LoVo (cell line): ENCODE data around the gene ARVCF.

ENCODE experiments used
- DNase-seq: peaks from one replicate; pipeline ENCODE4 v3.0.0-alpha.2; 2016; ENCODE audit warnings: low spot score

ARVCF gene, protein sequence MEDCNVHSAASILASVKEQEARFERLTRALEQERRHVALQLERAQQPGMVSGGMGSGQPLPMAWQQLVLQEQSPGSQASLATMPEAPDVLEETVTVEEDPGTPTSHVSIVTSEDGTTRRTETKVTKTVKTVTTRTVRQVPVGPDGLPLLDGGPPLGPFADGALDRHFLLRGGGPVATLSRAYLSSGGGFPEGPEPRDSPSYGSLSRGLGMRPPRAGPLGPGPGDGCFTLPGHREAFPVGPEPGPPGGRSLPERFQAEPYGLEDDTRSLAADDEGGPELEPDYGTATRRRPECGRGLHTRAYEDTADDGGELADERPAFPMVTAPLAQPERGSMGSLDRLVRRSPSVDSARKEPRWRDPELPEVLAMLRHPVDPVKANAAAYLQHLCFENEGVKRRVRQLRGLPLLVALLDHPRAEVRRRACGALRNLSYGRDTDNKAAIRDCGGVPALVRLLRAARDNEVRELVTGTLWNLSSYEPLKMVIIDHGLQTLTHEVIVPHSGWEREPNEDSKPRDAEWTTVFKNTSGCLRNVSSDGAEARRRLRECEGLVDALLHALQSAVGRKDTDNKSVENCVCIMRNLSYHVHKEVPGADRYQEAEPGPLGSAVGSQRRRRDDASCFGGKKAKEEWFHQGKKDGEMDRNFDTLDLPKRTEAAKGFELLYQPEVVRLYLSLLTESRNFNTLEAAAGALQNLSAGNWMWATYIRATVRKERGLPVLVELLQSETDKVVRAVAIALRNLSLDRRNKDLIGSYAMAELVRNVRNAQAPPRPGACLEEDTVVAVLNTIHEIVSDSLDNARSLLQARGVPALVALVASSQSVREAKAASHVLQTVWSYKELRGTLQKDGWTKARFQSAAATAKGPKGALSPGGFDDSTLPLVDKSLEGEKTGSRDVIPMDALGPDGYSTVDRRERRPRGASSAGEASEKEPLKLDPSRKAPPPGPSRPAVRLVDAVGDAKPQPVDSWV

DNA sequence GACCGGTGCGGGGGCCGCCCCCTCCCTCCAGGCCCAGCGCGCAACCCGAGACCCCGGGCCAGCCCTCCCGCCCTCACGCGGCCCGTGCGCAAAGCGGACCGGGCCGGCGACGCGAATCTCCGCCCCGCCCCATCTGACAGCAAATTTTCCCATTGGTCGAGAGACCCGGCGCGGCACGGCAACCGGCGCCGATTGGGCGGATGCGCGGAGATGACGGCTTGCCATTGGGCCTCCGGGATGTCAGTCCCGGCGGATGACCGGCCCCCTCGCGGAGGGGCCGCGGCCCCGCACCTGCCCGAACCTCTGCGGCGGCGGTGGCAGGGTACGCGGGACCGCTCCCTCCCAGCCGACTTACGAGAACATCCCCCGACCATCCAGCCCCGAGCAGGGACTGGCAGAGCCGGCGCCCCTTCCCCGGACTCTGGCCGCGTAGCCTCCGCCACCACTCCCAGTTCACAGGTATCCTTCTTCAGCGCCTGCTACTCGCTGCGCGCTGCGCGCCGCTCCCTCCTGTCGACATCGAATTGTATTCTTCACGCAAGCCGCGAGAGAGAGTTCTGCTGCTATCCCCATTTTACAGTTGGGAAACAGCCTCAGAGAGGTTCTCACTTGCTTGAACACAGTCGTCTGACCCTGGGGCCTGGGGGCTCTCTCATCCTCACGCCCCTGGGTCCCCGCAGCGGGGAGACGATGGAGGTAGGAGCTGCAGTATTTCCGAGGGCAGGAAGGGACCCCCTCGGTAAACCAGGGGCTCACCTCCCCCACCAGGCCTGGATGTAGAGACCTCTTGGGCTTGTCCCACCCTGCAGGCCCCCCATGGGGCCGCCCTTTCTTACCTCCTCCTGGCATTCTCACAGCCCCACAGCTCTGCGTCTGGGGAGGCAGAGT lies at the start of gene ARVCF:
TSS of gene ARVCF (minus strand) at position 90 of the 888 bp plus-strand sequence. CDS start 26,029 bp downstream, outside the sequence.
- DNase-seq: peak; percentile 92

DNA sequence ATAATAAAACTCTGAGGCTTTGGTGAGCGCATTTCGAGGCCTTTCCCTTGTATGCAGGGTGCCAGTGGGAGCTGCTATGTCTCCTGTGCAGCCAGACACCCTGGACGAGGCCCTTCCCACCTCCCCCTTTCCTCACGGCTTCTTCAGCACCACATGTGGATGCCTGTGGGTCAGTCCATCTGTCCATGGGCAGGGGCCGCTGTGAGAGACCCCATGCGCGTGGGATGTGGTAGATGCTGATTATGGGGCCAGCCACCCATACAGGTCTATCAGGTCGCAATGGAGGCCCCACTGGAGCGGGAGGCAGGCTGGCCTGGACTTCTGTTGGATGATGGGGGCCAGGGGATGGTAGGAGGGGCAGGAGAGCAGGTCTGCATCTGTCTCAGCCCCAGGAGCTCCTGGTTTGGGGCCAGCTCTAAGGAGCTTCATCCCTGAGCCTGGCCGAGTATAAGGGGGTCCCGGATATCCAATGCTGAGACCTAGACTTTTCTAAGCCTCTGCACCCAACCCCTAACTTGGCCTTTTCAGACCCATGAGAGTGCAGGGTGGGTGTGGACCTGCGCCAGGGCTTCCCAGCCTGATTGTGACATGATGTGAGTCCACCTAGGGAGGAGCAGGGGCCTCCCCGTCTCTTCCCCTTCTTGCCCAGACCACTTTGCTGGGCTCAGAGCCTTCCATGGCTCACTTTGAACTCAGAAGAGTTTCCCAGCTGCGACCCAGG lies 49.4 kb upstream of the ARVCF start:
- DNase-seq: no peak

DNA sequence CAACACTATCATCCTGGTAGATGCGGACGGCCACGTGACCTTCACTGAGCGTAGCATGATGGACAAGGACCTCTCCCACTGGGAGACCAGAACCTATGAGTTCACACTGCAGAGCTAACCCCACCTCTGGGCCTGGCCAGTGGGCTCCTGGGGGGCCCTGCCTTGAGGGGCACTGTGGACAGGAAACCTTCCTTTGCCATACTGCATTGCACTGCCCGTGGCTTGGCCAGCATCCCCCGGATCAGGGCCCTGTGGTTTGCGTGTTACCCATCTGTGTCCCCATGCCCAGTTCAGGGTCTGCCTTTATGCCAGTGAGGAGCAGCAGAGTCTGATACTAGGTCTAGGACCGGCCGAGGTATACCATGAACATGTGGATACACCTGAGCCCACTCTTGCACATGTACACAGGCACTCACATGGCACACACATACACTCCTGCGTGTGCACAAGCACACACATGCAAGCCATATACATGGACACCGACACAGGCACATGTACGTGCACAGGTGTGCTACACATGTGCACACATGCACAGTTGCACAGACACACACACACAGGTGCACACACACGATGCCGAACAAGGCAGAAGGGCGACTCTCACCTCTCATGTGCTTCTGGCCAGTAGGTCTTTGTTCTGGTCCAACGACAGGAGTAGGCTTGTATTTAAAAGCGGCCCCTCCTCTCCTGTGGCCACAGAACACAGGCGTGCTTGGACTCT lies 48.1 kb upstream of the ARVCF start:
- no peak for DNase-seq

DNA sequence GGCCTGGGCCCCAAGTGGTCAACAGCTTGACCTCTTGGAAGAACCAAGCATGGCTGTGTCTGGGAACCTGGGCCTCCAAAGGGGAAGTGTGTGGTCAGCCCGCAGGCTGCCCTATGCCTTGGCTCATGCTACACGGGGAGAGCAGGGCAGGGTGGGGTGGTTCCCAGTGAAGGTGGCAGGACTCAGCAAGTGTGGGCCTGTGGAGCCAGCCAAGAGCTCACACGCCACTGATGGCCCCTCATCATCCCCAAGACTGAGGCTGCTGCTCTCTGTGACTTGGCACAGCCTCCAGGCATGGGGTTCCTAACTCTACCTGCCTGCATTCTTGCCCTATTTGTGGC lies 47.5 kb upstream of the ARVCF start:
- no peak for DNase-seq

DNA sequence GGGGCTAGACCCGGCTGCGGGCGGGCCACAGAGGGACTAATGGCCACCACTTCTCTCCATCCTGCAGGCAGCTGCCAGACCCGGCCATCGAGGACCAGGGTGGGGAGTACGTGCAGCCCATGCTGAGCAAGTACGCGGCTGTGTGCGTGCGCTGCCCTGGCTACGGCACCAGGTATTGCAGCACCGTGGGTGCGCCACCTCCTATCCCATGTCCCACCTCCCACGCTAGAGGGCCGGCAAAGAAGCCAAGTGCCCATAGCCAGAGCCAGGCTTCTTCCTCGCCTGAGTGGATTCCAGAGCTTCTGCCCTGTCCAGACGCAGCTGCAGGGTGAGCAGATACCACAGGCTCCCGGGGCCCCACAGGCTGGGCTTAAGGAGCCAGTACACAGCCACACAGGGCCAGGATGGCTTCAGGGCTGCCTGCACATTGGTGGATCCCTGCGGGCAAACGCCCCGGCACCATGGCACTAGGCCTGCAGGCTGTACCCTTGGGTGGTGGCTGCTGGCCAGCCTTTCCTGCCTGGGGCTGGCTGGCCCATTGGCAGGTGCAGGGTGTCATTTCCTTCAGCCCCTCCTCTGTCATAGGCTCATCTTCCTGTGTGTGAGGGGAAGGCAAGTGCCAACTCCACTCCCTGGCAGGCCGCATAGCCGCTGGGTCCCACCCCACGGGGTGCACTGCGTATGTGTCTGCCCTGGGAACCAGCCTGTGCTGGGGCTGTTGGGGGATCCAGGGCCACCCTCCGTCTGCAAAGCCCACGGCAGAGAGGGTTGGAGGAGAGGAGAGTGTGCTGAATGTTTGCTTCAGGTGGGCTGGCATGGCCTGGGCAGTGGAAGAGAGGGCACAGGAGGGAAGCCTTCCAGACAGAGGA lies 46.9 kb upstream of the ARVCF start:
- no peak for DNase-seq

DNA sequence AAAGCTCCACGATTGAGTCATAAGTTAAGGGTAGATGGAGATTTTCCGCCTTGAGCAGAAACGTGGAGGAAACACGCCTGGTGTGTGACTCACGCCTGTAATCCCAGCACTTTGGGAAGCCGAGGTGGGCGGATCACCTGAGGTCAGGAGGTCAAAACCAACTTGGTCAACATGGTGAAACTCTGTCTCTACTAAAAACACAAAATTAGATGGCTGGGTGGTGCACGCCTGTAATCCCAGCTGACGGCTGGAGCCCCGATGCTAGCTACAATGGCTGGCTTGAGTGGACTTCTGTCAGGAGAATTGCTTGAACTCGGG lies 46.1 kb upstream of the ARVCF start:
- DNase-seq: no peak

DNA sequence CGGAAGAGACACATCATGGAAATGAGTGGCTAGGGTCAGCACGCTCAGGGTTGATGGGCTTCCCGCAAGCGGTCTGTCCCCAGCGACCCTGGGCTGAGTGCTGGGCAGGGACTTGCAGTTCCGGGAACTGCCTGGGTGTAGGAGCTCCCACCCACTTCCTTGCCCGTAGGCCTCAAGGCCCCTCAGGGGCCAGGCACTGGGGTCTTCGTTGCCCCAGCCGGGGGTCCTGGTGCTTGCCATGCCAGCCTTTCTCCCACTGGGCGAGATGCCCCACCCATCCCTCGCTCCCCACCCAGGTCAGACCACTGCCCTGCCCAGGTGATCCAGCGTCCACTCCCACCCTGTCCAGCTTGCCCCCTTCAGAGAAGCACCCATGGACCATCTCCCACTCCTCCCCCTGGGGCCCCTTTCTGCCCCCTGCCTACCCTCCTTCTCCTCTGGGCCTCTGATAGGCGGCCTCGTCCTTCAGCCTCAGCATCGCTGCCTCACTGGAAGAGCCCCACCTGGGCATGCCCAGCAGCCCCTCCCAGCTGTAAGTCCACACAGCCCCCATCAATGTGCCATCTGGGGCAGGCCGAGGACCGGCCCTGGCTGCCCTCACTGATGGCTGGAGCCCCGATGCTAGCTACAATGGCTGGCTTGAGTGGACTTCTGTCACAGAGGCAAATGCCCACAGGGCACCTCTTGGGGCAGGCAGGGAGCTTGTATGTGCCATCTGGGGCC lies 45.6 kb upstream of the ARVCF start:
- DNase-seq: no peak

DNA sequence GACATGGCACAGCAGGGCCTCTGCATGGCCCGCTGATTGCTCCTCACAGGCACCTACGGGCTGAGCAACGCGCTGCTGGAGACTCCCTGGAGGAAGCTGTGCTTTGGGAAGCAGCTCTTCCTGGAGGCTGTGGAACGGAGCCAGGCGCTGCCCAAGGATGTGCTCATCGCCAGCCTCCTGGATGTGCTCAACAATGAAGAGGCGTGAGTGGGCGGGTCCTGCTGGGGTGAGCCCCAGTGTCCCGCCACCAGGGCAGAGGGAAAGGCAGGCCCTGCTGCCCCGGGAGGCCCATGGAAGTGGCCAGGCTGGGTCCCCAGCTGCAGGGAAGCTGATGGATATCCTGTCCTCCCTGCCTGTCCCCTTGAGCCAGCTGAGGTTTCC lies 44.8 kb upstream of the ARVCF start:
- DNase-seq: no peak

DNA sequence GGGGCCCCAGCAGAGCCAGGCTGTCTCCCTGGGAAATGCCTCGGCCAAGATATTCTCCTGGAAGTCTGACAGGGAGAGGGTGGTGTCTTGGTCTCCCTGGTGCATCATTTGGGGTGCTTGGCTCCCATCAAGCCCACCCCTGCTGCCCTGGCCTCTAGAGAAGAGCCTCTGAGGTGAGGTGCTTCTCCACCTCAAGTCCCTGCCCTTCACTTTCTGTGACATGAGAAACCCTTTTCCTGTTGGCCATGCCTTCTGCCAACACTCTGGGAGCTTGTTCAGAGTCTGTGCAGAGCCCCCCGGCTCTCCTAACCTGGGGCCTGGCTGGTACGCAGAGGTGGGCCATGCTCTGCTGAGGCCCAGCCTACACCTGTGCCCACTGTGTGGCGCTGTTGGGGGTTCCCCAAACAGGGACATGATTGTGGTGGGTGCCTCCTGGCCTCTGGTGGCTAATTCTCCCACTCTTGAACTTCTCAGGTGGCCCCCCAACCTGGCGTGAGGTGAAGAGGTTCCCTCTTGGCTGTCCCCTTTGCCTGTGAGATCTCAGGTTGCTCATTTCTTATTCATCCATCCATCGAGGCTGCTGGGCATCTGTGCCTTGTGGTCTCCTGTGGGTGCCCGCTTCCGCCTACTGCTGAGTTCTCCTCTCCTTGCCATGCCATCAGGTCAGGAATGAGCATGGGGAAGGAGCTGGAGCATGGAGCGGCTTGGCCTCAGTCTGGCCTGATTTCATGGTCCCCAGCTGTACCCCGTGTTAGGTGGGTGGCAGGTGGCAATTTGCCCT lies 44.3 kb upstream of the ARVCF start:
- no peak for DNase-seq

DNA sequence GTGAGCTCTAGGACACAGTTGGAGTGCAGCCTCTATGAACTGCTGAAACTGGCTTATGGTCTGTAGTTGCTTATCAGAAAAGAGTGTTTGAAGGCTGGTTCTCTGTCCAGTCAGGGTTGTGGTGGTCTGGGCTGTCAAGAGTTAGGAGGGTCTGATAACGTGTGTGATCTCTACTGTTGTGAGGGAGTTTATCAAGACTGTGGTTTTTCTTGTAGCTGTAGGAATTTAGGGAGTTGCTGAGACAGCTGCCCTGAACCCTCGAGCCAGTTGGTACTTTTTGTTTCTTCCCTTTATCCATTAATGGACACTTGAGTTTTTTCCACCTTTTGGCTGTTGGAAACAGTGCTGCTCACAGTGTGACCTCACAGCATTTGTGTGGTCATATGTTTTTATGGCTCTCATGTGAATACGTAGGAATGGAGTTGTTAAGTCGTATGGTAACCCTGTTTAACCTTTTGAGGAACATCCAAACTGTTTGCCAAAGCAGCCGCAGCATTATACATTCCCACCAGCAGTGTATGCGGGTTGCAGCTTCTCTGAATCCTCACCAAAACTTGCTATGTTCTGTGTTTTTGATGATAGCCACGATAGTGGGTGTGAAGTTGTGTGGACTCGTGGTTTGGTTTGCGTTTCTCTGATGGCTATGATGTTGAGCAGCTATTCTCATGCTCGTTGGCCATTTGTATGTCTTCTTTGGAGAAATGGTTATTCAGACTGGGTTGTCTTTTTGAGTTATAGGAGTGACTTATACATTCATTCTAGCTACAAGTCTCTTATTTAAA lies 42.6 kb upstream of the ARVCF start:
- no peak for DNase-seq

DNA sequence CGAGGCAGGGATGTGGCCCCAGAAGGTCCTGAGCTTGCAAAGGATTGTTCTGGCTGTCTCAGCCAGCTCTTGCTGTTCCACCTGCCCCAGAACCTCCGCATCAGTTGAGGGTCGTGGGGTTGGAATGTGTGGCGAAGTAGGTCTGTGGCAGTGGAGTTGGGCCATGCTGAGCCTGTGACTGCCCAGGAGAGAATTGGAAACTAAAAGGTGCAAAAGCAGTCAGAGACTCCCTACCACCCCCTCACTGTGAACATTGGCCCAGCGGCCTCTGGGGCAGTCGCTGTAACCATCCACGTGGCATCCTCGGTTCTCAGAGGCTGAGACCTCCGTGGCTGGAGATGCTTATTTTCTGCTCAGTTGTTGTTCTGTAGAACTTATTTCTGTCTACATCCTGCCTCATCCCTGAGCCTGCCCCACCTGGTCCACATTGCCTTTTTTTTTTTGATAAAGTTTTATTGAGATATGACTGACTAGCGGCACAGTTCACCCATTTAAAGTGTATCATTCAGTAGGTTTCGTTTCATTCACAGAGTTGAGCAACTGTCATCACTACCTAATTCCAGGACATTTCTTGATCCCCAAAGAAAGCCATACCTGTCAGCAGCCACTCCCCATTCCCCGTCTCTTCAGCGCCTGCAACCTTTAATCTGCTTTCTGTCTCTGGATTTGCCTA lies 41.1 kb upstream of the ARVCF start:
- no peak for DNase-seq

DNA sequence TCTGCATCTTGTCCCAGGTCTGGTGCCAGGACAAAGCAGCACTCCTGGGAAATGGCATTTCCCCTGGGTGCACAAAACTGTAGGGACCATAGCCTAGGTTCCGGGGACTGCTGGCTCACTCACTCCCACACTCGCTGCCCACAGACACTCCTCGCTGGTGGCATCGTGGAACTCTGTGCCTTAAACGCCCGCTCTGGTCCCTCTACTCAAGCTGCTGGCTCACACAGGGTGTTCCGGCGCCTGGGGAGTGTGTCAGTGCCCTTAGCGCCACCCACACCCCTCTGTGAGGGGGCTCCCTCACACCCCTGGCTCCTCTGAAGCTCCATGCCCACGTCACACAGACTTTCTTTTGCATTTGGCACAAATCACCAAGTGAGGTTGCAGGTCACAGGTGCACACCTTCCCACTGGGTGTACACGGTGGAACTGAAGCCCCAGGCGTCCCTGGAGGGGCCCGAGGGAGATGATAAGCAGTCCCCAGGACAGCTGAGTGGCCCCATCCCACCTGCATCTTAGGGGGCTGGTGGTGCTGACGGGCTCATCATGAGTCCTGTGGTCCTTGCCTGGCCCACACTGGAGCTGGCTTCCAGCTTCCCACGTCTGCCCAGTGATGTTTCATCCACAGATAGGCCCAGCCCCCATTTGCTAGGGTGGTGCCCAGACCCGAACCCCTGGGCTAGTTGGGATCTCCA lies 40.2 kb upstream of the ARVCF start:
- DNase-seq: no peak

DNA sequence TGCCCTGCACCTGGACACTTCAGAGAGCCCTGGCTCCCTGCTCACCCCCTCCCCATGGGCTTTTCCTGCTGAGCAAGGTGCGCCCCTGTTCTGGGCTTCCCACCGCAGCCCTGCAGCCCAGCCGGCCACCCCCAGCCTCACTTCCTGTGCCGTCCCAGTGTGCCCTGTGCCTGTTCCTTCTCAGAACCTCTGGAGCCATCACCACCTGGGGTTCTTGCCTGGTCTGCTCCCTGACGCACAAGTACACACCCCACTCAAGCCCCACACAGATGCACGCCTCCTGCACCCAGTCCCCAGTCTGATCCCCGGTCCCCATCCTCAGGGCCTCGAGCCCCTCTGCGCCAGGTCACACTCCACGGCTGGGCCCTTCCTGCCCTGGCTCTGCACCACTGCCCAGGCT lies 39.5 kb upstream of the ARVCF start:
- DNase-seq: no peak

DNA sequence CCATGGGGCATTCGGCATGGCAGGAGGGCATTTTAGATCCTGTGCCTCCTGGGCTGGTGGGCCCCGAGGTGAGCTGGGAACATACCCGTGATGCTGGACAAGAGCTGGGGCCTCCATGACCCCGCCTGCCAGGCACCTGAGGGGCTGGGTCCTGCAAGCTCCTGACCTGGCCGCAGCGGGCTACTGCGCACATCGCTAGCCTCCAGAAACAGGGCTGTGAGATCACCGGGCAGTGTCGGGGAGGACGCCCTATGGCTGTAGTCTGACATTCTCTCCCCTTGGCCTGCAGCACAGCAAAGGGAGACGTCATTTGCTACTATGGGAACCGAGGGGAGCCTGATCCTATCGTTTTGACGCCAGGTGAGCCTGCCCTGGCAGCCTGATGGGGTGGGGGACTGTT lies 39.0 kb upstream of the ARVCF start:
- no peak for DNase-seq

DNA sequence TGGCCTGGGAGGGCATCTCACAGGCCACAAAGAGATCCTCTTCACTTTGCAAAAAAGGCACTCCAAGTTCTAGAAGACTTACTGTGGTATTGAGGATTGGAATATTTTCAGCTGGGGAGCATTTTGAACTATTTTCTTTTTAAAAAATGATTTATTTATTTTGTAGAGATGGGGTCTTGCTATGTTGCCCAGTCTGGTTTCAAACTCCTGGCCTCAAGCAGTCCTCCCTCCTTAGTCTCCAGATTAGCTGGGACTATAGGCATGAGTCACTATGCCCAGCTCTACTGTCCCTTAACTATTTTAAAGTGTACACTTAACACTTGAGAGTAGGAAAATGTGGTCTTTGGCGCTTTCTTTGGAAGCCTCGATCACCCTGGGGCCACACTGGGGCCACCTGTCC lies 38.5 kb upstream of the ARVCF start:
- no peak for DNase-seq

DNA sequence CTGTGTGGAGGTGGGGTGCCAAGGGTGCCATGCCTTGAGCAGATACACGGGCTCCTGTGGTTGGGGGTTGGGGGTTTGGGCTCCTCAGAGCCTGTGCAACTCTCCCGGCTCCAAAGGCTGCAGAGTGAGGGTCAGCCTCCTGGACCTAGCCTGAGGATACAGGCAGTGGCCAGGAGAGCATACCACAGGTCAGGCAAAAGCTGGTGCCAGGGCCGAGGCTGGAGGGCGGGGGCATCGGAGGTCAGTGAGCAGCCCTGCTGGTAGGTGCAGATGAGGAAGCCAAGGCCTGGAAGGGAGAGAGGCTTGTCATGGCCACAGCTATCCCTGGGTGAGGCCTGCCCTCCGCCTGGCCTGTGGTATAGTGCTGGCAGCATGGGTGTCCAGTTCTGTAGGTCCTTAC lies 37.9 kb upstream of the ARVCF start:
- DNase-seq: no peak

DNA sequence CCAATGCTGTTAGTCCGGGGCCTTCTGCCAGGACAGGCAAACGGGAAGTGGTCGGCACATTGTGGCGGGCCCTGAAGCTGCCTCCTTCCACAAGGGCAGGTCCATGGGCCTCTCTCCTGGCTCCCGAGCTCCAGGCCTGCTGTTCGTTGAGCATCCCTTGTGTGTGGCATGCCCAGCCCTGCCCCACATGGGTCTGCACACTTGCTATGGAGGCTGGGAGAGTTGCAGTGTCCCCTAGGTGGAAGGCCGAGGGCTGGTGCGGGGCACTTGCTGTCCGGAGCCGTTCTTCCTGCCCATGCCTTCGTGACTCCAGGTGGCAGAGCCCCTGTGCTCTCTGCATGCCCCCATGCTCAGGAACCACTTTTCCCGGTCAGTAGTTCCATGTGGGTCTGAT lies 37.4 kb upstream of the ARVCF start:
- no peak for DNase-seq
